Right ventricle myocardium inferior (tissue), 1 donor: ENCODE results near the gene HYI. TPM values are rescaled to one million over a fixed set of nuclear protein-coding genes. Genes with fewer than 3 reads are reported as not detected.
"Not testable (repeated sequence)": the region's sequence is repeated elsewhere in the genome, so short reads cannot be mapped to it uniquely, and the experiment has no call there.

ENCODE experiments used
- ATAC-seq: fragments of 200-7000 bp; cut with Tn5 transposase; one replicate; pipeline ENCODE4 v1.9.1; 2020; ENCODE audit warnings: mild to moderate bottlenecking, moderate library complexity
- DNase-seq: peaks from one replicate; pipeline ENCODE4 v3.0.0; 2021; ENCODE audit errors: missing footprints
- intact Hi-C: fragments of 100-400 bp; cut with DNase I; formaldehyde crosslinking; loops from one replicate; pipeline ENCODE4 v1.11.0; 2022
- microRNA-seq: library from miRNA; unstranded; fragments of <30 nt; microRNA quantifications from one replicate; pipeline ENCODE4 v1.2.0, GENCODE V29; 2020
- total RNA-seq: library from RNA; stranded (reverse); fragmentation: NEBNext Ultra II Directional; extraction: Animal tissue kit (Norgen Biotek cat#: 25700); gene quantifications from one replicate; pipeline ENCODE4 v1.2.1, GENCODE V29; 2021
- donor health status: DM: no; HTN: yes; CAD: no; lungs with severe emphysema.

Gene HYI
- total RNA-seq, 1 donor from 2014 or later = 20.2 TPM

GRCh38 chr1:43419627-43420425 is 33.9 kb downstream of the HYI start:
- ATAC-seq = no peak
- intact Hi-C loops = no loop called here
- no peak for DNase-seq

GRCh38 chr1:43418858-43419257 is 34.9 kb downstream of the HYI start:
- ATAC-seq (no peak), DNase-seq (no peak)
- intact Hi-C loops = no loop called here

DNA sequence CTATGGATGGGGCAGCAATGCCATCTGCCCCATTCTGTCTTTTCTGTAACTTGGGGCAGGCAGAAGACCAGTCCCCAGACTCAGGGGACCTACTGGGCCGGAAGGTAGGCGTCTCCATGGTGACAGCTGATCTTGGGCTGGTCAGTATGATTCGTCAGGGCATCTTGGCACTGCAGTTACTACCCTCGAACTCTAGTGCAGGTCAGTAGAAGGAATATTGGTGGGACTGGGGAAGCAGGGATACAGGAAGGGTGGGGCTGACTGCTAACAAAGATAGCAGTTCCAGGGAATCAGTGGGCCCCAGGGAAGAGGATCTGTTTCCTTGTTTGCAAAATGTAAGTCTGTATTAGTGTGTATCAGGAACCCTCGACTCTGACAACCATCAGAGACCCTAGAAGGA is 37.8 kb downstream of the HYI start:
- ATAC-seq (no peak), DNase-seq (no peak)
- intact Hi-C loops = no loop called here

DNA sequence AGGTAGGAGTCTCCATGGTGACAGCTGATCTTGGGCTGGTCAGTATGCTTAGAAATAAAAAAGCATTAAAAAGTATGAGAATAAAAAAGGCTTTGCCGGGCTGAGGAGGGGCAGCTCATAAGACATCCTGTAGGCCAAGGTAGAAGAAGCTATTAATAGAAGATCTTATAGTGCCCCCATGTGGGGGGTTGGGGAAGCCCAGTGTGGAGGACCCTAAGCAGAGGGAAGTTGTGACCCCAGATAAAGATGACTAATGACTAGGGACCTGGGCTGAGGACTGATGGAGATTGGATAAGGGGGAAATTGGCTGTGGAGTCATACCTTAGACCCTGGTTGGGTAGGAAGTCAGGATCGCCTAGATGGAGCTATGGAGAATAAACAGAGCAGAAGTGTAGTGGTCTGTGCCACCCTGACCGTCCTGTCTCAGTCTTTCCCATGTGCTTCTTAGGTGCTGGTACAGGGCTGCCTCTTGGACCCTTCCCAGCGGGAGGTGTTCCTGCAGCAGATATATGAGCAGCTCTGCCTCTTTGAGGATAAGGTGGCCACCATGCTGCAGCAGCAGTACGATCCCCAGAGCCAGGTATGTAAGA is 39.0 kb downstream of the HYI start:
- intact Hi-C loops = loop anchor here (1.0 kb wide), 1 partner anchor 187 kb away; no protein-coding TSS in a partner anchor
- peak; percentile 76 for ATAC-seq
- DNase-seq = no peak

DNA sequence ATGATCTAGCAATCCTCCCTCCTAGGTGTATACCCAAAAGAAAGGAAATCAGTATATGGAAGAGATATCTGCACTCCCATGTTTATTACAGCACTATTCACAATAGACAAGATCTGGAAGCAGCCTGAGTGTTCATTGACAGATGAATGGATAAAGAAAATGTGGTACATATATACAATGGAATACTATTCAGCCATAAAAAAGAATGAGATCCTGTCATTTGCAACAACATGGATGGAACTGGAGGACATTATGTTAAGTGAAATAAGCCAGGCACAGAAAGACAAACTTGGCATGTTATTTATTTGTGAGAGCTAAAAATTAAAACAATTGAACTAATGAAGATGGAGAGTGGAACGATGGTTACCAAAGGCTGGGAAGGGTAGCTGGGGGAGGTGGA is 40.3 kb downstream of the HYI start:
- intact Hi-C loops, ATAC-seq, DNase-seq: not testable (repeated sequence)

DNA sequence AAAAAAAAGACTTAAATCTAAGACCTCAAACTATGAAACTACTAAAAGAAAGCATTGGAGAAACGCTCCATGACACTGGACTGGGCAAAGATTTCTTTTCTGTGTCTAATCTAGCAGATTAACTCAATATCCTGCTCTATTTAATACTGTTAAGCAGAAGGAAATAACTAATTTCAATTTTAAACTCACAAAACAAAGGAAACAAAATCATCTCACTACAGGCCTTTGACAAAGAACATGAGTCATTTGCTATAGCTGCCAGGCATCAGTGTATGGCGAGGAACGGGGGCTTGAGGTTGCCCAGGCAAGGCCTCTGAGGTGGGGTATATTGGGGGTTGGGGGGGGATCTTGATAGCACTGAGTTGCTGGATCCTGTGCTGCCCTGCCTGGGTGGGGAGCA is 43.2 kb downstream of the HYI start:
- intact Hi-C loops = no loop called here
- no peak for ATAC-seq
- no peak for DNase-seq

DNA sequence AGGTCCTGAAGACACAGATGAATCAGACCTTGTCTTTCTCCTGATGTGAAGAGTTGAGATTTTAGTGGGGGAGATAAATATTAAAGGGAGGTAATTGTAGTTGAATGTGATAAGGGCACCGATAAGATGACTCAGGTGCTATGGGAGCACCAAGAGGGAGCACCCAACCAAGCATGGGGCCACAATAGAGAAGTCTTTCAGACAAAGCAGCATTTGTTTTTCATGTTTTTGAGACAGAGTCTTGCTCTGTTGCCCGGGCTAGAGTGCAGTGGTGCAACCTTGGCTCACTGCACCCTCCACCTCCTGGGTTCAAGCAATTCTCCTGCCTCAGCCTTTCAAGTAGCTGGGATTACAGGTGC is 47.9 kb downstream of the HYI start:
- intact Hi-C loops = no loop called here
- no peak for DNase-seq
- no peak for ATAC-seq

- ATAC-seq (no peak), DNase-seq (no peak)
- intact Hi-C loops = no loop called here
Observed at GRCh38 chr1:43405219-43405875, 48.4 kb downstream of the HYI start.

GRCh38 chr1:43404353-43404752 is 49.4 kb downstream of the HYI start:
- intact Hi-C loops = no loop called here
- no peak for ATAC-seq

DNA sequence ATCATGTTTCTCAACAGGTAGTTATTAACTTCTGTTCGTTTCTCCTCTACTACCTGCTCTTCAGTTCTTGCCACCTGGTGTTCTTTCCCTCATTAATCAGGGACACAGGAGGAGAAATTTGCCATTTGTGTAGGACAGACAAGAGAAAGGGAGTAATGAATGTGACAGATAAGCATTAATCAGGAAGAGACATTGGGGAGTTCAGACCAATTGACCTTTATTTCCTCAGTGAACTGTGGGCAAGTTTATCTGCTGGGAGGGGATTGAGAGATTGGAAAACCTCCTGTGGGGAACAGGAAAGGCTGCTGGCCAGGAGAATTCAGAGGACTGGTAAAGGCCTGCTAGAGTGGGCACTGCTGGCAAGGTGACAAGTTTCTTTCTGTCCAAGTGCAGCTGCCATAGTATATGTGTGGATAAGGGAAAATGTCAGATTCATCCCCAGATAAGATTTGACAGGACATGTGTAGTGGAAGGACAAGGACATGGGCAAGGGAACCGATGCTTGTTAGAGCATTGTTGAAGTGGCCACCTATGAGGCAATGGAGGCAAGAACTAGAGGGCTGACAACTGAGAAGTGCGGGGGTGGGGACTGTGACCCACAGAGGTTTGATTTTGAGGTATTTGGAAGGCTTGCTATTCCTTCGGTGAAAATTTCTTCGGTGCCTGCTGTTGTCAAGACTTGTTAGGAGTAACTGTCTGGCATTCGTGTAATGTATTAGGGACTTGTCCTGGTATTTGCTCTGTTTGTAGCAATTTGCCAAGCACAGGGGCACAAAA is 51.5 kb downstream of the HYI start:
- DNase-seq (no peak), ATAC-seq (no peak)
- intact Hi-C loops = no loop called here

More at GRCh38 chr1:43404353-43404752, 49.4 kb downstream of the HYI start:
- no peak for DNase-seq

Small RNAs within 50 kb of the gene (microRNA-seq; reads per million reads assigned to microRNA genes)
- not detected for gene MIR6735

Other genes with a start within 250 kb of the HYI start
- not detected for gene TMEM125, start 183.9 kb downstream of the HYI start, total RNA-seq
- not detected for gene C1orf210, start 168.3 kb downstream of the HYI start, total RNA-seq
- gene TIE1, start 152.9 kb downstream of the HYI start, total RNA-seq = 22.2 TPM
- gene MPL, start 116.1 kb downstream of the HYI start, total RNA-seq = 0.73 TPM
- gene CDC20, start 95.0 kb downstream of the HYI start, total RNA-seq = 1.6 TPM
- gene ELOVL1, start 85.9 kb downstream of the HYI start, total RNA-seq = 34.4 TPM
- gene MED8, start 64.1 kb downstream of the HYI start, total RNA-seq = 18.0 TPM
- 22.5 TPM for gene SZT2, start 64.0 kb downstream of the HYI start, total RNA-seq
- 7.7 TPM for gene PTPRF, start 77.0 kb upstream of the HYI start, total RNA-seq
- gene KDM4A, start 196.2 kb upstream of the HYI start, total RNA-seq = 15.2 TPM